ENCODE data around the gene DUSP1.

DUSP1 gene

GRCh38 chr5:172764861-172765765, 5.9 kb downstream of the DUSP1 start:
- DNase-seq (ENCODE audit: low read depth in 2 of 2), result peak; percentile 78 to 79

- DNase-seq (ENCODE audit: low read depth in 2 of 2), result no peak
Observed at GRCh38 chr5:172763120-172763464, 7.9 kb downstream of the DUSP1 start.

DNA sequence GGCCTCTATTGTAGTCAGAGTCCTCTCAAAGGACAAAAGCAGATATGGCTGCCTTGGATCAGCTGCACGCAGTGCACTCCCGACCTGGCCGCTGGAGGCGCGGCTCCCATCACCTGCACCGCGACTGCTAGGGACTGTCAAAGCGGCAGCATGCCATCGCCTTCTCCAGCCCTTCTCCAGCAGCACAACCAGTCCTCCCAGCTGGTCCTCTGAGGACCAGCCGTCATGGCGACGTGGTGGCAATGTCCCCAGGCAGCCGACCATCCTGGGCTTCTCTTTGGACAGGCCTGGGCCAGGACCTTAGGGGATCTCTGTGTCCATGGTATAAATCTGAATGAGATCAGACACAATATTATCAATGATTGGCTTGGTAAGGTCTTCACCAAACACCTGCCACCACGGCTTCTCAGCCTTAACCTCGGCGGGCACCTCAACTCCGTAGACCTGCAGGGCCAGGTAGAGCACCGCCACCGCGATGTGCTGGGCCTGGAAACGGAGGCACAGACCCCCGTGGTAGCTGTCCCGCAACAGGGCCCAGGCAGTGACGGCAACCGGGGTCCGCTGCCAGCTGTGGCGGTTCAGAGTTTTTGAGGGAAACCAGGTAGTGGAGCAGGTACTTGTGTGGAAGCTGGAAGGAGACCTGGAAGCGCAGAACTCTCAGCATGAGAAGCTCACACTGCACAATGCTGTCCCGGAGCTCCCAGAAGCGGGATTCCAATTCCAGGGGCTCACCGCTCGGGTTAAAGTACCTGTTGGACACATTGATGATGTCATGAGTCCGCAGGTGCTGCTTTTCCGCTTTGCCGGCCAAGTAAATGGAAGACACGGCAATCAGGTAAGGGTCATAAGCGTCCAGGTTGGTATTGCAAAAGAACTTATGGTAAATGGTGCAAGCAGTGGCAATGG, 8.5 kb downstream of the DUSP1 start:
- no peak for DNase-seq (ENCODE audit: low read depth in 2 of 2)

DNA sequence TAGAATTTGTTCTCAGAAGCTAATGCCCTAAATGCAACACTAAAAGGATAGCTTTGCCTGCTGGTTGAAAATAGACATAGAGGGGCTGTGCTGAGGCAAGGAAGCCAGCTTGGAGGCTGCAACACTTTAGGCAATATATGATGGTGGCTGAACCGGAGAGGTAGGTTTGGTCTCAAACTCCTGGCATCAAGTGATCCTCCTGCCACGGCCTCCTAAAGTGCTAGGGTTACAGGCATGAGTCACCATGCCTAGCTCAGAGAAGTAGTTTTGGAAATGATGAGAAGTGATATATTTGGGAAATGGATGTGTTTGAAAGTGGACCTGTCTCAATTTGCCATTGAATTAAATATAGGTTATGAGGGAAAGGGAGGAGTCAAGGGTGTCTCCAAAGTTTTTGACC, 10.0 kb downstream of the DUSP1 start:
- DNase-seq (ENCODE audit: low read depth in 2 of 2), result no peak

DNA sequence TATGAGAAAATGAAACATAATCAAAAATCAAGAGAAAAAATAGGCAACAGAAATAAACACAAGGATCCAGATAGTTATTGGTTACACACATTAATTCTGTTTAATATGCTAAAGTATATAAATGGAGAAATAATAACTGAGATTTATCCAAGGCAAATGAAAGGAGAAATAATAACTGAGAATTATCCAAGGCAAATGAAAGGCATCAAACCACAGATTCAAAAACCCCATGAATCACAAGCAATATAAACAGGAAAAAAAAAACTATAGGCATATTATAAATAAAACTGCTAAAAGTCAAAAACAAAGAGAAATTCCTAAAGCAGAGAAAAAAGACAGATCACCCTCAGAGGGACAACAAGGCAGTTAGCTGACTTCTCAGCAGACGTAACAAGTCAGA, 10.9 kb downstream of the DUSP1 start:
- no peak for DNase-seq (ENCODE audit: low read depth in 2 of 2)

GRCh38 chr5:172758834-172759149, 12.2 kb downstream of the DUSP1 start:
- DNase-seq (ENCODE audit: low read depth in 2 of 2), result no peak

- no peak for DNase-seq (ENCODE audit: low read depth in 2 of 2)
Observed at GRCh38 chr5:172758077-172758833, 12.7 kb downstream of the DUSP1 start.

DNA sequence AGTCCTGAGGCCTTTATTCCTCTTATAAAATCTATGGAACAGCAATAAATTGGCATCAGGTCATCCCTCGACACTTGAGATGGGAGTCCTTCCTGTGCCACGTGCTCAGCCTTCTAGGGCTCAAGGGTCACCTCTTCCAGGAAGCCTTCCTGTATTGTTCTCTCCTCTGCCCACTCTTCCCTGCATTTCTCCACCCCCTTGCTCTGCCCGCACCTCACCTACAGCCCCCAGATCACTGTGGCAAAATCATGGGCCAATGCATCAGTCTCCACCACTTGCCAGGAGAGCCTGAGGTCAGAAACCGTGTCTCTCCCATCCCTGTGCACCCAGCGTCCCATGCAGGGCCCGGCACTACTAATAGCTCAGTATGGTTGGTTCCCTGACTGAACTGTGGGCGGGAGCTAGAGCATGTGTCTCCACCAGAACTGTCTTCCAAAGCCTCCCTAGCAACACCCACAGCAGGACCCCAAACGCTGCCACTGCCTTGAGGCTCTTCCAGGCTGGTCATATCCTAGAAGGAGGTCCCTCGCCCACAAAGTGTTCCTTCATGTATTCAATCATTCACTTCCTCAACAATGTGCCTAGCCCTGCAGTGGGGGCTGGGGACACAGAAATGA, 13.5 kb downstream of the DUSP1 start:
- no peak for DNase-seq (ENCODE audit: low read depth in 2 of 2)

DNA sequence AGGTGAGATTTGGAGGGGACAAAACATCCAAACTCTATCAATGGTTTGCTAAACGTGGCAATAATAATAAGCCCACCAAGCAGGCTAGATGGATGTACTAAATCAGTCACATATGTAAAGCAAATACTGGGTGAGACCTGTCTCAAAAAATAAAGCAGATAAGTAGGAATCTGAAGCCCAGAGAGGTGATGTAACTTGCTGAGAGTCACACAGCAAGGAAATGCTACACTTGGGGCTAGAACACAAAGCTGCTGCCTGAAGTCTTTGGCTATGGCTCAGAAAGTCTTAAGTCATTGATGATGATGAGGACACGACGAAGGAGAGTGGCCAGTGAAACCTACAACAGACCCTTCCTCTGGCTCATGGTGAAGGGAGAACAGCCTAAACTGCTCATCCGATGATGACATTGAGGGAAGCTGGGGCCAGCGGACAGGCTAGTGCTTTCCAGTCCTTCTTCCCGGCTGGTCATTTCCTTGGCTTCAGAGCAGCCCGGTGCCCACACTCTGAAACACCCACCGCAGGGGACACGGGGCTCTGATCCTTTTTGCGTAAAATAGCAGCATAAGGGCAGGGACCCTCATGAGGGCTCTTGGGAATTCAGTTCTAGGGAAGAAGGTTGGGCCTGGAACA, 14.1 kb downstream of the DUSP1 start:
- no peak for DNase-seq (ENCODE audit: low read depth in 2 of 2)

DNA sequence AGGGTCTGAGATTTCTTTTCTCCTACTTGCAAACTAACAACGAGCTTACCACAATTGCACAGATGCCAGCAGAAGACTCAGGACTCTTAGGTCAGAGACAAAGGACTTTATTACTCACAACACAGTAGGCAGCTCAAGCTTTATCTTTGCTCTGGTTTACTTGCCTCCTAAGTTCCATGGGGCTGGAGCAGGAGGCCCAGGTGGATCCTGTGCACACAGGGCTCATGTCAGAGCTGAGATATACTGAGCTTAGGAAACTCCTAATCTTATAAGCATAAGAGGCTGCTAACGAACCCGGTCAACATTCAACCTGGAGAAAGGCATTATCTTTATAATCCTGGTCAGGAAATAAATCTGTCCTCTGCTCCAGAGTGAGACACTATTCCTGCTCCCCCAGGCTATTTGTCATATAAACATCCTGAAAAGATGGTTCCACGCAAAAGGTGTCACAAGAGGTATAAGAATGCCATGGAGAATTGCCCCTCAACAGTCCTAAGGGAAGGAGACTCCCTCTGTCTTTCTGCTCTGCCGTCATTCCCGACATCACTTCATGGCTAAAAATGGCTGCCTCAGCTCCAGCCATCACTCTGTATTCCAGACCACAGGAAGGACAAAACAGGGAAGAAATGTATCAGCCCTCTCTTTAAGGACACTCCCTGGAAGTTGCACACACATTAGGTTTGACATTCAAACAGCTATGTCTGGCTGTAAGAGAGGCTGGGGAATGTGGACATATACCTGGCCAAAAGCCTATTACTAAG, 16.2 kb downstream of the DUSP1 start:
- DNase-seq (ENCODE audit: low read depth in 2 of 2), result no peak

- DNase-seq (ENCODE audit: low read depth in 2 of 2), result no peak
Observed at GRCh38 chr5:172753101-172753500, 17.9 kb downstream of the DUSP1 start.

DNA sequence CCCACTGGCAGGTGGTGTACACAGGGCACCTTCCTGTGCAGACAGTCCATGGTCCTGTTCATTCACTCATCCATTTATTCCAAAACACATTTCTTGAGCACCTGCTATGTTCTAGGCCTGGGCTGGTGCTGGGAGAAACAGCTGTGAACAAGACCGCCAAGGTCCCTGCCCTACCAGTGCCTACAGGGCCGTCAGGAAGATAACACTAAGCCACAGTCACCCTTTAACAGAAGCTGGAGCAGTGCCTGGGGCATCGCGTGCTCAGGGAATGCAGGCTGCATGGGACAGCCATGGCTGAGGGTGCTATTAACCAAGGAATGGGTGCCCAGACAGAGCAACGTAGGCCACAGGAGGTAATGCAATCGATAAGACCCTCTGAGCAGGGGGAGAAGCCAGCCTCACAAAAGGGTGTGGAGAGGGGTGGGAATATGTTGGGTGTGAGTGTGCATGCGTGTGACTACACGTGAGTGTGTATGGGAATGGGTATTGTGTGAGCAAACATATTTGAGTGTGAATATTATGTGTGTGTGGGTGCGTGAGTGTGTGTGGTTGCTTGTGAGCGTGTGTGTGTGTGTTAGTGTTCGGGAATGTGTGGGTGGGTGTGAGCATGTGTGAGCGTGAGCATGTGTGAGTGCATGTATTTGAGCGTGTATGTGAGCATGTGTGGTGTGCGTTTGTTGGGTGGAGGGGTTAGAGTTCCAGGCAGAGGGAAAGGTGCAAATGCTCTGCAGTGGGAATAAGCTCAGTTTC, 19.1 kb downstream of the DUSP1 start:
- no peak for DNase-seq (ENCODE audit: low read depth in 2 of 2)

- no peak for DNase-seq (ENCODE audit: low read depth in 2 of 2)
Observed at GRCh38 chr5:172749881-172750633, 20.9 kb downstream of the DUSP1 start.

GRCh38 chr5:172749076-172749475, 21.9 kb downstream of the DUSP1 start:
- DNase-seq (ENCODE audit: low read depth in 2 of 2), result no peak

DNA sequence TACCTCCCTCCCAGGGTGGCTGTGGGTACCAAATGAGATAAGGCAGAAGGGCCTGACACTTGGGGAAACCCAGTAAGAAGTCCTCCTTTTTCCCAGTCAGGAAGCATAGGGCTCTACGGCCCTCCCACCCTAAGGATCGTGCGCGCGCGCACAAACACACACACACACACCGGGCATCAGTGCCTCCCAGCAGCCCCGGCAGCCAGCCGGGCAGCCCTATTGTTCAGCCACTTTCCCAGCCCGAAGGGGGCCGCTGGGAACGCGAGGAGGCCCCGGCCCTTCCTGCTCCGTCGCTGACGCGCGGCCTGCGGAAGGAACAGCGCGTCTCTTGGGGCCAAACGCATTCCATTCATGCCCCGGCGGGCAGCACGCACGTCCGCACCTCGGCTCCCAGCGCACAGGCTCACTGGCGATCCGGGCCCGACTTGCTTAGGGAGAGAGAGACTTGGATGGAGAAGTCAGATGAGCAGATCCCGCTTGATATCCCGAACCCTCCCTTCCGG, 22.6 kb downstream of the DUSP1 start:
- no peak for DNase-seq (ENCODE audit: low read depth in 2 of 2)

DNA sequence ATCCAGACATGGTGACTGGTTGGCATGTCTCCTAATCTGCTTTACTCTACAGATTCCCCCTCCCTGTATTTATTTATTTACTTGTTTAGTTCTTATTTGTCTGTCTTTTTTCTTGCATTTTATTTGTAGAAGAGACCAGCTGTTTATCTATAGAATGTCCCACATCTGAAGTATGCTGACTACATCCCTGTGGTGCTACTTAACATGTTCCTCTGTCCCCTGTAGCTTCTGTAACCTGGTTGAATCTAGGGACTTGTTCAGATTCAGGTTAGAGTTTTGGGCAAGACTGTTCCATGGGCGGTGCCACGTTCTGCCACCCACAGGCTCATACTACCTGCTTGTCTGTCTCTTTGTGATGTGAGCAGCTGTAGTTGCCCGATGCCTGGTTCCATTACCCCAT, 23.5 kb downstream of the DUSP1 start:
- DNase-seq (ENCODE audit: low read depth in 2 of 2), result no peak

- no peak for DNase-seq (ENCODE audit: low read depth in 2 of 2)
Observed at GRCh38 chr5:172746725-172747124, 24.3 kb downstream of the DUSP1 start.

- DNase-seq (ENCODE audit: low read depth in 2 of 2), result no peak
Observed at GRCh38 chr5:172745838-172746237, 25.2 kb downstream of the DUSP1 start.

DNA sequence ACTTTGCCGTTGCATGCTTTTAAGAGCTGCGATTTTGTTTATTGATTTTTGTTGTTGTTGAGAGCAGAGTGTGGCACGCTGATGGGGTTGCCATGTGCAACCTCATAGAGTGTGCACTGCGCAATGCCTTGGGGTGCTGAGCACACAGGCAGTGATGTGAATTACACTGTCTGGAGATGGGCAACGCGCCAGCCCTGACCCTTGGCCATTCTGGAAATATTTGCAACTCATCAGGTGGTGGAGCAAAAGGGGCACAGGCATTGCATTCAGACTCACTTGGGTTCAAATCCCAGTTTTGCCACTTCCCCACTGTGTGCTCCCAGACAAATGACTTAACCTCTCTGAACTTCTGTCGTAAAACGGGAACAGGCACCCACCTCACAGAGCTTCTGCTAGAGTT, 25.6 kb downstream of the DUSP1 start:
- no peak for DNase-seq (ENCODE audit: low read depth in 2 of 2)

Measured in stimulated activated CD8-positive, alpha-beta memory T cell treated with anti-CD3 and anti-CD28 coated beads, Interleukin-2, amount 100 ng/mL, for 48 hours (primary cell).